ENCODE data around the gene ANAPC13. TPM values are rescaled to one million over a fixed set of nuclear protein-coding genes. Genes with fewer than 3 reads are reported as not detected.

Gene ANAPC13, protein sequence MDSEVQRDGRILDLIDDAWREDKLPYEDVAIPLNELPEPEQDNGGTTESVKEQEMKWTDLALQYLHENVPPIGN
- 53.6 TPM for total RNA-seq

DNA sequence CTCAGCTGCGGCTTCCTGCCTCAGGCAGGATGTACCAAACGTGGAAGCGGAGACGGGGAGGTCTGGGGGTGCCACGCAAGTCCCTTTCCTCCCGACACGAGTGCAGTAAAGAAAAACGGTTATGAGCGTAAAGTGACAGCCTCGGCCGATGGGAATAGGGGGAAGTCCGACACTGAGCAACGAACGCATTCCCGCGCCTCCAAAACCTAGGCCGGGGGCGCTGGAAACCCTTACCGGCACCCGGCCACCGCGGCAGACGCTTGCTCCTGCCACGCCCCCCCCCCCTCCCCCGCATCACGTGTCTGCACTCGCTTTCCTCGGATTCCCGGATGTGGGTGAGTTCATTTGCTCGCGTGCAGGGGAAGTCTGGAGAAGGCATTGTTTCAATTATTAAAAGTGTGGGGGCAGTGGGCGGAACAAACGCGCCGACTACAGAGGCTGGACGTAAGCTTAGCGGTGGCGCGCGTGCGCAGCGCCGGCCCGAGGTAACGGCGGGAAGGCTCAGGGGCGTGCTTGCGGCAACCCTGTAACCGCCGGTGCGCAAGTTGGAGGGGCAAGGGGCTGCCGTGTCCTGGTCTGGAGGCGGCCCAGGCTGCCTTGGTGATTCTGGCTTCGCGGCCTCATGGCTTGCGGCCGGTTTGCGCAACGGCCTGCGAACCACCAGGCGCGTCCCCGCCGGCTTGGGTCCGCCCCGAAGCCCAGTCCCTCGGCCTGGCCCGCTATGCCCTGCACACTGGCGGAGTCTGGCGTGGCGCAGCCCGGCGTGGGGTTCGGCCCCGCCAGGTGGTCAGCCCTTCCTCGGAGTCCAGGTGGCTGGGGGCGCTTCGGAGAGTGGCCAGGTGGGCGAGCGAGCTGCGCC lies at the start of gene ANAPC13, which contains the start of gene CEP63:
Gene ANAPC13, minus strand, starts transcription at position 268 of the 859 bp plus-strand sequence. CDS start 3,081 bp downstream, outside the sequence.
Gene CEP63, plus strand, starts transcription at position 340 of the 859 bp plus-strand sequence. CDS start 9,264 bp downstream, outside the sequence.
- DNase-seq (ENCODE audit: low spot score) = peak; percentile 96

- DNase-seq (ENCODE audit: low spot score) = no peak
Measured at GRCh38 chr3:134535186-134535970, 49.6 kb upstream of the ANAPC13 start.

GRCh38 chr3:134533493-134533892 lies 47.7 kb upstream of the ANAPC13 start:
- DNase-seq (ENCODE audit: low spot score) = no peak

DNA sequence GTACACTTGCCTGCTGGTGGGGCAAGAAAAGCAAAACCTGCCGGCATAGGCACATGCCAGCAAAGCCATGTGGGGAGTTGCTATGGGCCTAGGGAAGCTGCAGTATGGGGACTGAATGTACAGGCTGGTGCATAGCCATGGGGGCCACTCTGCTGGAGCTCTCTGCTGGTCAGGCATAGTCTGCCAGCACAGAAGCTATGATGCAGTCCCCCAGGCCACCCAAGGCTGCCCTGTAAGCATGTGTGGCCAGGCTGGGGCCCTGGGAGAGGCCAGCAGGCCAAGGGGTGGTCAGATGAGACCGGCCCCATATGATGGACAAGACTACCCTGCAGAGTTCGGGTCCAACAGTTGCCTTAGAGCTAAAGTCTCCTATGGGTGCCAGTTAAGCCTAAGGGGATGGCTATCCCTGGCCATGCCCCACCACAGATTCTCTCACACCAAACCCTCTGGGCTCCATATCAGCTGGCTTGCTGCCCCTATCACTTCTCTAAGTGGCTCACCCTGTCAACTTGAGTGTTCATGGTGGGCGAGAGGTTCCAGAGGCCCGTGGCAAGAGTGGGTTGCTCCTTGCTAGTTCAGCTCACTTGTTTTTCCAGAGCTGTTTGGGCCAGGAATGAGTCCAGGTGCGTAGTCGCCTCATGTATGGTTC lies 41.9 kb upstream of the ANAPC13 start:
- DNase-seq (ENCODE audit: low spot score) = no peak

DNA sequence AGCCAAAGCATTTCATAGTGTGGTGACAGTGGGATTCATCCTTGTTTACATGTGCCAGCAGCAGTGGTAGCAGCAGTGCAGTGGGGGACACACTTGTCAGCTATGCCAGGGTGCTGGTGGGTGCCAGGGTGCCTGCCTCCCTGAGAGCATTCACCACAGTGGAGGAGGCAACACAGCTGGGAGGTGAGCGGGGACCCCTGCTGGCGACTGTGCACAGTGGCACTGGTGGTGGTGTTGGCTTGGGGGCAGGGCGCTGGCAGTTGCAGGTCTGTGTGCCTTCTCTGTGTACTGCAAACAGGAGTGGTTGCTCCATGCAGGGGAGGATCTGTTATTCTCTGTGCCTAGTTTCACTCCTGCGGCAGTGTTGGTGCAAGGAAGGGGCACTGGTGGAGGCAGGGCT lies 41.3 kb upstream of the ANAPC13 start:
- DNase-seq (ENCODE audit: low spot score) = no peak

- DNase-seq (ENCODE audit: low spot score) = no peak
Measured at GRCh38 chr3:134526319-134526718, 40.5 kb upstream of the ANAPC13 start.

DNA sequence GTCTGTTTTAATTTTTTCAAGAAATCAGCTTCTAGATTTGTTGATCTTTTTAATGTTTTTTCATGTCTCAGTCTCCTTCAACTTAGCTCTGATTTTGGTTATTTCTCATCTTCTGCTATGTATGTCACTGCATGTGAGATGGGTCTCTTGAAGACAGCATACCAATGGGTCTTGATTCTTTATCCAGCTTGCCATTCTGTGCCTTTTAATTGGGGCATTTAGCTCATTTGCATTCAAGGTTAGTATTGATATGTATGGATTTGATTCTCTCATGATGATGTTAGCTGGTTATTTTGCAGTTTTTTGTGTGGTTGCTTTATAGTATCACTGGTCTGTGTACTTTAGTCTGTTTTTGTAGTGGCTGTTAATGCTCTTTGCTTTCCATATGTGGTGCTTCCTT lies 39.5 kb upstream of the ANAPC13 start:
- no peak for DNase-seq (ENCODE audit: low spot score)

DNA sequence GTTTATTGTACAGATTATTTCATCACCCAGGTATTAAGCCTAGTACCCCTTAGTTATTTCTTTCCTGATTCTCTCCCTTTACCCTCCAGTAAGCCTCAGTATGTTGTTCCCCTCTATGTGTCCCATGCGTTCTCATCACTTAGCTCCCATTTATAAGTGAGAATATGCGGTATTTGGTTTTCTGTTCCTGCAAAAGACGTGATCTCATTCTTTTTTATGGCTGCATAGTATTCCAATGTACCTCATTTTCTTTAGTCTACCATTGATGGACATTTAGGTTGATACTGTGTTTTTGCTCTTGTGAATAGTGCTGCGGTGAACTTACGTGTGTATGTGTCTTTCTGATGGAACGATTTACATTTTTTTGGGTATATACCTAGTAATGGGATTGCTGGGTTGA lies 36.8 kb upstream of the ANAPC13 start:
- no peak for DNase-seq (ENCODE audit: low spot score)

DNA sequence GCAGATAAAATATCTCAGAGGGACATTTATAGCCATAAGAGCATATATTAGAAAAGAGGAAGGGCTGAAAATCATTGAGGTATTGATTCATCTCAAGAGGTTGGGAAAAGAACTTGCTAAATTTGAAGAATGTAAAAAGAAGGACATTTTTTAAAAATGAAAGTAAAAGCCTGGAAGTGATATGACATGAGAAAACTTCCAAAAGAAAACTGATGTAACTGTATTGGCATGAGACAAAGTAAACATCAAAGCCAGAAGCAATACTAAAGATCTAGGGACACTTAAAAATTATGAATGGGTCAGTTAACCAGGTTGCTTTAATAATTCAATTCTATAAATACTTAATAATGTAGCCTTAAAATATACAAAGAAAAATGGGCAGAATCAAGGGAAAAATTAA lies 32.0 kb upstream of the ANAPC13 start:
- DNase-seq (ENCODE audit: low spot score) = no peak

DNA sequence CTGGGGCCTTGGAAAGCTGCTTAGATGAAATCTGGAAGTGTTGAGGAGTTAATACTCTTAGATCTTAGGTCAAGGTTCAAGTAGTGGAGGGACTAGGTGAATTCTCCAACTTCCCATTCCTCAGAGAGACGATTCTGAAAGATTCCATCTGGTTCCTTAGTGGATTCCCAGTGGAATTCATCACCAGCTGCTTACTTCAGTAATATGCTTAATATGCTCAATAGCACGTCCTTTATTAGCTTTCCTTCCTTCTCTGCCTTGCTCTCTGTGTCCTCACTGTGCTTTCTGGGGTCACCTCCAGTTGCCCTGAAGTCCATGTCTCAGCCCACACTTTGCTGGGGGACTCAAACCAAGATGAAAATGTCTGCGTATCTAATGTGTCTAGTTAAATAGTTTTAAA lies 31.1 kb upstream of the ANAPC13 start:
- no peak for DNase-seq (ENCODE audit: low spot score)

- DNase-seq (ENCODE audit: low spot score) = no peak
Measured at GRCh38 chr3:134511500-134511899, 25.7 kb upstream of the ANAPC13 start.

GRCh38 chr3:134505485-134505884 lies 19.7 kb upstream of the ANAPC13 start:
- no peak for DNase-seq (ENCODE audit: low spot score)

DNA sequence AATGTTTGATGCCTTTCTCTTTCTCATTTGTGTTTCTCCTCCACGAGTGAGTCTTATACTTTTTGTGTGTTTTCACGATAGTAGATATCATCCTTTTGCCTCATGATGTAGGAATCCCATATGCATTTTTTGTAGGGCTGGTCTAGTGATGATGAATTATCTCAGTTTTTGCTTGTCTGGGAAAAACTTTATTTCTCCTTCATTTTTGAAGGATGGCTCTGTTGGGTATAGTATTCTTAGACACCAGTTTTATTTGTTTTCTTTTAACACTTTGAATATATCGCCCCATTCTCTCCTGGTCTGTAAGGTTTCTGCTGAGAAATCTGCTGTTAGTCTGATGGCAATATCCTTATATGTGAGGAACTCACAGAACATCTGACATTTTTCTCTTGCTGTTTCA lies 18.3 kb upstream of the ANAPC13 start:
- DNase-seq (ENCODE audit: low spot score) = no peak

GRCh38 chr3:134503266-134503665 lies 17.5 kb upstream of the ANAPC13 start:
- no peak for DNase-seq (ENCODE audit: low spot score)

- DNase-seq (ENCODE audit: low spot score) = no peak
Measured at GRCh38 chr3:134496471-134497071, 10.8 kb upstream of the ANAPC13 start.

DNA sequence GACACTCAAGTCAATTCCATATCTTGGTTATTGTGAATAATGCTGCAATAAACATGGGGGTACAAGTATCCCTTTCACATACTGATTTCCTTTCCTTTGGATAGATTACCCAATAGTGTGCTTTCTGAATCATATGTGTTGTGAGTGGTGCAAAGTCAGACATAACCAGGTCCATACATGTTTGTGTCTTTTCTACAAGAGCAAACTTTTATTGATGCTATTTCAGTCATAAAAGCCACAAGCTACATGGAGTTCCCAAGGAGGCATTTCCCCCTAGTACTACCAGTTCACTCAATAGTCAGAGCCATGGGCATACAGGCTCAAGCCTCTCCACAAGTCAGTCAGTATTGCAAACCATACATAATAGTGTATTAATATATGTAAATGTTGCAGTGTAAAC lies 10.2 kb upstream of the ANAPC13 start:
- DNase-seq (ENCODE audit: low spot score) = no peak

DNA sequence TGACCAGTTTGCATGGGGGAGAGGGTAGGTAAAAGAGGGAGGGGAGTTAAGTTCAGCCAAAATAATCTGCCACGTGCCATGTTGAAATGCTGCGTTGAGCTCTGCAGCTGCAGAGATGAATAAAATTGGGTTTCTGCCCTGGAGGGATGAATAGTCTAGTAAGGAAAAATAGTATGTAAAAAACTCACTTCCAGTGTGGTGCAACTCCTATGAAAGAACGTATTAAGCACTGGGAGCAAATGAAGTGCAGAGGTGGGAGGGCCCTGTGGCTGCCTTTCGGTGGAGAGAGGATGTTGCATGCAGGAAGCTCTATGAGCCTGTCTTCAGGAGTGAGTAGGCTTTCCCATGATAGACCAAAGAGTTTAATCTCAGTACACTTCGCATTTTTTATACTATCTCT lies 8.7 kb upstream of the ANAPC13 start:
- no peak for DNase-seq (ENCODE audit: low spot score)

- no peak for DNase-seq (ENCODE audit: low spot score)
Measured at GRCh38 chr3:134487406-134487805, 1.6 kb upstream of the ANAPC13 start.

DNA sequence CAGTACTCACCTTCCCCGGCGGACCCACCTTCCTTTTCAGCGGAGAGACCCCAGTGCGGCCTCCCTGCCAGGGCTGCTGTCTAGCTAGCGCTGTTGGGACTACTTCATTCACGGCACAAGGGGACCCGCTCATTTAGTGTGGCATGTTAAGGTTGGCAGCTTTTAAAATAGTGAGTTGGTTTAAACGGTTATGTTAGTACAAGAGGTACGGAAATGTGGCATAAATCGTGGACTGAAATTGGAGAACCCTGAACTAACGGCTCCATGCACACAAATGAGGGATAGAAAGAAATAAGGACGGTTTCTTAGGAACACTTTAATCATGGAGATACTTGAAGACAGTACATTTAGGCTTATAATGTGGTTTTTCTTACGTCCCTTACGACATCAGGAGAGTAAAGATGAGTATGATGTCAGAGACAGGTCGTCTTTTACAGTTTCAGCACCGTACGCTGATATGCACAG lies 824 bp upstream of the ANAPC13 start:
- no peak for DNase-seq (ENCODE audit: low spot score)

DNA sequence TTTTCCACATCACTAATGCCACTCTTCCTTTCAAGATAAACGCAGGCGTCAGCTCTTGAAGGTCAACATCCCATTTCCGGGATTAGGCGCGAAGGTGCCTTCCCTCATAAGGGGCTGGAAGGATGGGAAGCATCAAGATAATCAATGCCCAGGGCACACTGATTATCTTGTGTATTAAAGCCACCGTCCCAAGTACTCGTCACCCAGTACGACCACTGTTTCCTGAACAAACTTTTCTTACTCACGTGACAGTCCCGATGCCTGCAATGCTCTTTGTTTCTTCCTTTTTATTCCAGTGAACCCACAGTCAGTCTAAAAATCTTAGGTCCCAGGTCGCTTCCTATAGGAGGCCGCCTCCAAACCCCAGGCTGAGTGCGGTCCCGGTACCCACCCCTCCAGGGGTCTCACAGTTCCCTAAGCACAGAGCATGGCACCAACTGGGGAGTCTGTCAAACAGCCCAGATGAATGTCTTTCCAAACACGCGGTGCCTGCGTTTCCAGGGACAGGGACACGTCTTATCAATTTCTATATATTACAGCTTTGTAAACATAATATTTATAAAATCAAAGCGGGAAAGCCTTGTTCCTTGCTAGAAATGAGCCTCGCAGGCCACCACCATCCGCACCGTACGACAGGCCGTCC lies 589 bp downstream of the ANAPC13 start:
- peak; percentile 93 for DNase-seq (ENCODE audit: low spot score)
